MM.1S (cell line): ENCODE data around the gene CHD9NB.
"Not testable (repeated sequence)": the region's sequence is repeated elsewhere in the genome, so short reads cannot be mapped to it uniquely, and the experiment has no call there.

Experiments
- DNase-seq: peaks from one replicate; pipeline ENCODE4 v3.0.0-alpha.2; 2015
- H2AFZ ChIP-seq: fragments of 300-600 bp; sonication (generic); 2 replicates; pipeline ENCODE4 v1.6.0; 2016; ENCODE audit warnings: antibody characterized with exemption, low read length
- H3F3A ChIP-seq: fragments of 300-600 bp; sonication (generic); 2 replicates; pipeline ENCODE4 v1.6.1; 2016; ENCODE audit warnings: mild to moderate bottlenecking, antibody characterized with exemption, low read length, moderate library complexity, mixed read lengths; ENCODE audit not compliant: insufficient read depth
- H3K27ac ChIP-seq: fragments of 300-600 bp; sonication (generic); 2 replicates; pipeline ENCODE4 v1.5.1; 2016; ENCODE audit warnings: mild to moderate bottlenecking, low read length
- H3K27me3 ChIP-seq: fragments of 300-600 bp; sonication (generic); replicated peaks from 2 replicates; pipeline ENCODE4 v1.6.0; 2016; ENCODE audit warnings: low read length; ENCODE audit not compliant: insufficient read depth
- H3K36me3 ChIP-seq: fragments of 300-600 bp; sonication (generic); replicated peaks from 2 replicates; pipeline ENCODE4 v1.6.1; 2016; ENCODE audit warnings: mild to moderate bottlenecking, low read length, mixed read lengths; ENCODE audit not compliant: insufficient read depth
- H3K4me1 ChIP-seq: fragments of 300-600 bp; sonication (generic); 2 replicates; pipeline ENCODE4 v1.6.1; 2016; ENCODE audit warnings: low read length, mixed read lengths
- H3K4me2 ChIP-seq: fragments of 300-600 bp; sonication (generic); 2 replicates; pipeline ENCODE4 v1.6.0; 2016; ENCODE audit warnings: low read depth, low read length
- H3K4me3 ChIP-seq: fragments of 300-600 bp; sonication (generic); 2 replicates; pipeline ENCODE4 v1.5.1; 2016; ENCODE audit warnings: low read length, mixed read lengths
- H3K79me2 ChIP-seq: fragments of 300-600 bp; sonication (generic); 2 replicates; pipeline ENCODE4 v1.6.1; 2016; ENCODE audit warnings: mixed run types, low read length, mixed read lengths
- H3K9ac ChIP-seq: fragments of 300-600 bp; sonication (generic); 2 replicates; pipeline ENCODE4 v1.6.1; 2016; ENCODE audit warnings: low read length, mixed read lengths
- H3K9me2 ChIP-seq: fragments of 300-600 bp; sonication (generic); replicated peaks from 2 replicates; pipeline ENCODE4 v1.6.1; 2016; ENCODE audit warnings: mild to moderate bottlenecking, low read length, mixed read lengths; ENCODE audit not compliant: insufficient read depth
- H3K9me3 ChIP-seq: fragments of 300-600 bp; sonication (generic); replicated peaks from 2 replicates; pipeline ENCODE4 v1.6.1; 2016; ENCODE audit warnings: mild to moderate bottlenecking, low read length, mixed read lengths; ENCODE audit not compliant: insufficient read depth
- H4K20me1 ChIP-seq: fragments of 300-600 bp; sonication (generic); 2 replicates; pipeline ENCODE4 v1.6.1; 2016; ENCODE audit warnings: mild to moderate bottlenecking, low read length, moderate library complexity, mixed read lengths; ENCODE audit not compliant: insufficient read depth
- CTCF ChIP-seq: fragments of 300-600 bp; sonication (generic); IDR thresholded peaks from 2 replicates; pipeline ENCODE4 v1.5.1; 2016; ENCODE audit warnings: antibody characterized with exemption, low read length, mixed read lengths
- EZH2 ChIP-seq: fragments of 300-600 bp; sonication (generic); optimal IDR thresholded peaks from 2 replicates; pipeline ENCODE3; 2017; ENCODE audit warnings: low read depth, mild to moderate bottlenecking, antibody characterized with exemption, low read length, mixed read lengths
- EZH2phosphoT487 ChIP-seq: fragments of 300-600 bp; sonication (generic); IDR thresholded peaks from 2 replicates; pipeline ENCODE4 v1.6.1; 2018; ENCODE audit warnings: antibody characterized with exemption, low read length

Gene CHD9NB

GRCh38 chr16:53078247-53078646 is 25.6 kb upstream of the CHD9NB start:
- no peak overlapping the region for H3K27ac ChIP-seq

GRCh38 chr16:53075461-53075860 is 22.8 kb upstream of the CHD9NB start:
- not testable (repeated sequence) for H3K36me3 ChIP-seq, H2AFZ ChIP-seq, H3K9me2 ChIP-seq, H3K27ac ChIP-seq, H3K9ac ChIP-seq, DNase-seq, H3K27me3 ChIP-seq, H3K9me3 ChIP-seq, H3F3A ChIP-seq, H3K4me3 ChIP-seq, H3K4me2 ChIP-seq, H3K4me1 ChIP-seq, H4K20me1 ChIP-seq
- peaks cover 45% of the 10 kb centered on the region for H3K79me2 ChIP-seq

More at GRCh38 chr16:53078247-53078646, 25.6 kb upstream of the CHD9NB start:
- Histone ChIP-seq H3K4me1 (no peaks in the 10 kb centered on the region), H3K9ac (no peak overlapping the region), H3K4me2 (no peak overlapping the region), H3K36me3 (no peaks in the 10 kb centered on the region), H3K27me3 (no peaks in the 10 kb centered on the region), H2AFZ (no peak overlapping the region), H3K9me3 (no peaks in the 10 kb centered on the region), H3K9me2 (no peaks in the 10 kb centered on the region), H4K20me1 (no peaks in the 10 kb centered on the region), H3K4me3 (no peak overlapping the region), H3K79me2 (peaks cover 36% of the 10 kb centered on the region), H3F3A (no peaks in the 10 kb centered on the region)
- TF ChIP-seq CTCF: no peak
- TF ChIP-seq EZH2: no peak
- TF ChIP-seq EZH2phosphoT487: no peak
- no peak for DNase-seq

GRCh38 chr16:53074296-53074695 is 21.6 kb upstream of the CHD9NB start:
- H3K27ac ChIP-seq, H3K9me2 ChIP-seq, H3K4me1 ChIP-seq, H3K9me3 ChIP-seq, H3K4me2 ChIP-seq, H4K20me1 ChIP-seq, H3K36me3 ChIP-seq, DNase-seq, H3K9ac ChIP-seq, H3K4me3 ChIP-seq, H2AFZ ChIP-seq, H3F3A ChIP-seq, H3K27me3 ChIP-seq: not testable (repeated sequence)
- H3K79me2 ChIP-seq: peaks cover 50% of the 10 kb centered on the region

GRCh38 chr16:53073022-53073421 is 20.3 kb upstream of the CHD9NB start:
- no peaks in the 10 kb centered on the region for H3K9me2 ChIP-seq
- no peak overlapping the region for H3K4me2 ChIP-seq
- no peaks in the 10 kb centered on the region for H3K9me3 ChIP-seq
- H3F3A ChIP-seq: peaks cover 15% of the 10 kb centered on the region
- no peak for DNase-seq
- no peak overlapping the region for H2AFZ ChIP-seq
- H3K4me3 ChIP-seq: no peak overlapping the region
- H3K27me3 ChIP-seq: no peaks in the 10 kb centered on the region
- H4K20me1 ChIP-seq: no peaks in the 10 kb centered on the region
- no peak for TF ChIP-seq EZH2phosphoT487
- TF ChIP-seq EZH2: no peak
- no peak for TF ChIP-seq CTCF
- peaks cover 18% of the 10 kb centered on the region for H3K4me1 ChIP-seq
- H3K9ac ChIP-seq: no peak overlapping the region
- H3K27ac ChIP-seq: no peak overlapping the region
- no peaks in the 10 kb centered on the region for H3K36me3 ChIP-seq
- peaks cover 50% of the 10 kb centered on the region for H3K79me2 ChIP-seq
